KMS-11 (cell line): ENCODE data around the gene PDE6A.

Source experiments
- H2AFZ ChIP-seq: fragments of 200-600 bp; sonication (generic); 2 replicates; pipeline ENCODE4 v1.6.1; 2016; ENCODE audit warnings: antibody characterized with exemption, mixed run types, low read depth
- H3K27ac ChIP-seq: fragments of 200-600 bp; sonication (generic); 2 replicates; pipeline ENCODE4 v1.6.1; 2016; ENCODE audit warnings: mild to moderate bottlenecking, mixed run types
- H3K27me3 ChIP-seq: fragments of 200-600 bp; sonication (generic); 2 replicates; pipeline ENCODE4 v1.6.1; 2017; ENCODE audit warnings: mild to moderate bottlenecking, low read depth, mixed run types, moderate library complexity; ENCODE audit not compliant: insufficient read depth
- H3K36me3 ChIP-seq: fragments of 200-600 bp; sonication (generic); 2 replicates; pipeline ENCODE4 v1.6.1; 2017; ENCODE audit warnings: mild to moderate bottlenecking, mixed run types; ENCODE audit not compliant: insufficient read depth
- H3K4me1 ChIP-seq: fragments of 200-600 bp; sonication (generic); 2 replicates; pipeline ENCODE4 v1.6.1; 2016; ENCODE audit warnings: mild to moderate bottlenecking, low read depth, mixed run types; ENCODE audit not compliant: poor library complexity, severe bottlenecking
- H3K4me2 ChIP-seq: fragments of 200-600 bp; sonication (generic); 2 replicates; pipeline ENCODE4 v1.7.0; 2016; ENCODE audit warnings: mild to moderate bottlenecking, mixed run types
- H3K4me3 ChIP-seq: fragments of 200-600 bp; sonication (generic); IDR thresholded peaks from 2 replicates; pipeline ENCODE4 v1.6.1; 2017; ENCODE audit warnings: low read depth, low read length, mixed read lengths; ENCODE audit not compliant: insufficient read depth
- H3K79me2 ChIP-seq: fragments of 200-600 bp; sonication (generic); 2 replicates; pipeline ENCODE4 v1.6.1; 2016; ENCODE audit warnings: low read depth, mixed run types; ENCODE audit not compliant: insufficient read depth
- H3K9ac ChIP-seq: fragments of 200-600 bp; sonication (generic); 2 replicates; pipeline ENCODE4 v1.6.1; 2016; ENCODE audit warnings: mild to moderate bottlenecking, mixed run types
- H4K20me1 ChIP-seq: fragments of 200-600 bp; sonication (generic); 2 replicates; pipeline ENCODE4 v1.6.1; 2016; ENCODE audit warnings: mild to moderate bottlenecking, mixed run types; ENCODE audit not compliant: insufficient read depth
- TF ChIP-seq, protein P1 (sequence below): fragments of 200-600 bp; sonication (generic); conservative IDR thresholded peaks from 2 replicates; pipeline ENCODE4 v1.6.1; 2017; ENCODE audit warnings: low read depth, mild to moderate bottlenecking, antibody characterized with exemption, low read length, moderate library complexity, mixed read lengths

Gene PDE6A

DNA sequence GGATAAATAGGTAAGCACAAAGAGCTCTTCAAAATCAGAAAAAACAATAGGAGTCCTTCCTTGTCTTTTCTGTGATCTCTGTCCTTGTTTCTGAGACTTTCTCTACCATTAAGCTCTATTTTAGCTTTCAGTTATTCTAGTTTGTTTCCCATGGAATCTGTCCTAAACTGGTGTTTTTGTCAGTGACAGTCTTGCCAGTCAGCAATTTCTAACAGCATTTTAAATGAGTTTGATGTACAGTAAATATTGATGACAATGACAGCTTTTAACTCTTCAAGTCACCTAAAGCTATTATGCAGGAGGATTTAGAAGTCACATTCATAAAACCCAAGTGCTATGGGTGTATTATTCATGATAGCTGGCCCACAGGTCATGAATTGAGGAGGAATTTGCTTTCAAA lies 37.9 kb upstream of the PDE6A start:
- Histone ChIP-seq H3K36me3 (no peaks in the 10 kb centered on the region), H2AFZ (no peak overlapping the region), H3K27me3 (no peaks in the 10 kb centered on the region), H3K4me3 (no peak overlapping the region), H3K79me2 (no peaks in the 10 kb centered on the region), H3K9ac (no peak overlapping the region), H3K4me1 (no peaks in the 10 kb centered on the region), H4K20me1 (no peaks in the 10 kb centered on the region), H3K27ac (no peak overlapping the region), H3K4me2 (no peak overlapping the region)
- TF ChIP-seq, protein P1, sequence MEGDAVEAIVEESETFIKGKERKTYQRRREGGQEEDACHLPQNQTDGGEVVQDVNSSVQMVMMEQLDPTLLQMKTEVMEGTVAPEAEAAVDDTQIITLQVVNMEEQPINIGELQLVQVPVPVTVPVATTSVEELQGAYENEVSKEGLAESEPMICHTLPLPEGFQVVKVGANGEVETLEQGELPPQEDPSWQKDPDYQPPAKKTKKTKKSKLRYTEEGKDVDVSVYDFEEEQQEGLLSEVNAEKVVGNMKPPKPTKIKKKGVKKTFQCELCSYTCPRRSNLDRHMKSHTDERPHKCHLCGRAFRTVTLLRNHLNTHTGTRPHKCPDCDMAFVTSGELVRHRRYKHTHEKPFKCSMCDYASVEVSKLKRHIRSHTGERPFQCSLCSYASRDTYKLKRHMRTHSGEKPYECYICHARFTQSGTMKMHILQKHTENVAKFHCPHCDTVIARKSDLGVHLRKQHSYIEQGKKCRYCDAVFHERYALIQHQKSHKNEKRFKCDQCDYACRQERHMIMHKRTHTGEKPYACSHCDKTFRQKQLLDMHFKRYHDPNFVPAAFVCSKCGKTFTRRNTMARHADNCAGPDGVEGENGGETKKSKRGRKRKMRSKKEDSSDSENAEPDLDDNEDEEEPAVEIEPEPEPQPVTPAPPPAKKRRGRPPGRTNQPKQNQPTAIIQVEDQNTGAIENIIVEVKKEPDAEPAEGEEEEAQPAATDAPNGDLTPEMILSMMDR: no peak

DNA sequence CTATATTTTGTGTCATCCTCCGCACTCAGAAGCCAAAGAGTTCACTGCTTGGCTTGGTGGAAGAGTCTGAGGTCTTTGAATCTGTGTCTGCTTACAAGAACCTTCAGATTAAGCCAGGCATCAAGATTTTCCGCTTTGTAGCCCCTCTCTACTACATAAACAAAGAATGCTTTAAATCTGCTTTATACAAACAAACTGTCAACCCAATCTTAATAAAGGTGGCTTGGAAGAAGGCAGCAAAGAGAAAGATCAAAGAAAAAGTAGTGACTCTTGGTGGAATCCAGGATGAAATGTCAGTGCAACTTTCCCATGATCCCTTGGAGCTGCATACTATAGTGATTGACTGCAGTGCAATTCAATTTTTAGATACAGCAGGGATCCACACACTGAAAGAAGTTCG lies 36.6 kb upstream of the PDE6A start:
- H3K9ac ChIP-seq: no peak overlapping the region
- no peaks in the 10 kb centered on the region for H3K4me1 ChIP-seq
- no peak overlapping the region for H3K4me3 ChIP-seq
- no peaks in the 10 kb centered on the region for H3K36me3 ChIP-seq
- H2AFZ ChIP-seq: no peak overlapping the region
- H3K79me2 ChIP-seq: no peaks in the 10 kb centered on the region
- H4K20me1 ChIP-seq: no peaks in the 10 kb centered on the region
- no peak overlapping the region for H3K4me2 ChIP-seq
- H3K27me3 ChIP-seq: no peaks in the 10 kb centered on the region
- TF ChIP-seq, protein P1: no peak
- H3K27ac ChIP-seq: no peak overlapping the region

DNA sequence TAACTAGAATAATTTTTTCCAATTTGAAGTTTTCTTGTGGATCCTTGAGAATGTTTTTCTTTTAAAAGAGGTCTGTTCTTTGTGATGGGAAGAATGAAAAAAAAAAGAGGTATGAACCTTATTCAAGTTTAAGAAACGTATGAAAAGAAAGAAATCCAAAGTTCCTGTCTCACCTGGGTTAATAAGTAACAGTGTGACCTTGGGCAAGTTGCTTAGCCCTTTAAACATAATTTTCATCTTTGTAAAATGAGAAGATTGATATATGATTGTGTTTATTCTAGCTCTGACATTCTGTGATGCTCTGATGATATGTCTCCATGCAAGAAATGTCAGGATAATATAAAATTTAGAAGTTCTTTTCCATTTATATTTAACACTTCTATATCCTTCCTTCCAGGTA lies 35.3 kb upstream of the PDE6A start:
- Histone ChIP-seq H3K79me2 (no peaks in the 10 kb centered on the region), H3K4me2 (no peak overlapping the region), H3K4me1 (no peaks in the 10 kb centered on the region), H3K27me3 (no peaks in the 10 kb centered on the region), H3K9ac (no peak overlapping the region), H4K20me1 (no peaks in the 10 kb centered on the region), H2AFZ (no peak overlapping the region), H3K27ac (no peak overlapping the region), H3K36me3 (no peaks in the 10 kb centered on the region), H3K4me3 (no peak overlapping the region)
- TF ChIP-seq, protein P1: no peak

DNA sequence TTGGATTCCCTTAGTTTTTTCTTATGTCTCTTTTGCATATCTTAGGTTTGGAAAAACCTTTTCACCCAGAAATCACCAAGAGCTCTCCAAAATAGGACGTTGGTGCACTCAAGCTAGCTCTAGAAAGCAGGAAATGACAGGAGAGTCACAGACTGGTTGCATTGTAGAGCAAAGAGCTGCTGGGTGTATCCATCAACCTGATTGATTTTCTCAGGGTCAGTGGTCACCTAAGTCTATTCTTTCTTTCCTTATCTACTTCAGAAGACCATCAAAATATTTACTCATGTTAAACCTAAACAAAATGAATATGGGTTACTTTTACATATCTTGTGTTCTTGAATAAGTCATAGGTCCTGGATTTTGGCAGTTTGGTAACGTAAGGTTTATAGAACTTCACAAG lies 30.8 kb upstream of the PDE6A start:
- H3K27ac ChIP-seq: no peak overlapping the region
- H3K4me1 ChIP-seq: no peaks in the 10 kb centered on the region
- H2AFZ ChIP-seq: no peak overlapping the region
- no peak overlapping the region for H3K9ac ChIP-seq
- no peak overlapping the region for H3K4me3 ChIP-seq
- TF ChIP-seq, protein P1: no peak
- no peaks in the 10 kb centered on the region for H3K36me3 ChIP-seq
- H3K79me2 ChIP-seq: no peaks in the 10 kb centered on the region
- no peaks in the 10 kb centered on the region for H3K27me3 ChIP-seq
- H4K20me1 ChIP-seq: no peaks in the 10 kb centered on the region
- H3K4me2 ChIP-seq: no peak overlapping the region
